ENCODE measurements around the gene APP.
A peak's percentile ranks its signal among the peaks of the same experiment; 100 is the strongest.

Gene APP

GRCh38 chr21:25942135-25942534 lies 228.4 kb downstream of the APP start:
- H3K4me3 ChIP-seq (ENCODE audit: low read length in 2 of 2), result no peak overlapping the region
- peaks cover 0 to 3% of the 10 kb centered on the region in 2 donors for H3K9me3 ChIP-seq (ENCODE audit: control insufficient read depth in 2 of 2, low read length in 2 of 2)
- no peak overlapping the region for H3K27ac ChIP-seq (ENCODE audit: low read length)
- no peaks in the 10 kb centered on the region for H3K27me3 ChIP-seq (ENCODE audit: control insufficient read depth in 1 of 2, insufficient read depth in 2 of 2, low read length in 2 of 2)
- H3K36me3 ChIP-seq (ENCODE audit: control insufficient read depth in 2 of 2, insufficient read depth in 2 of 2, low read length in 2 of 2), result peaks cover 0 to 2% of the 10 kb centered on the region in 2 donors
- H3K4me1 ChIP-seq (ENCODE audit: control insufficient read depth, insufficient read depth, low read length), result peaks cover 3% of the 10 kb centered on the region
- H3K9ac ChIP-seq (ENCODE audit: low read length in 2 of 2), result no peak overlapping the region

GRCh38 chr21:25939396-25939761 lies 231.2 kb downstream of the APP start:
- no peak overlapping the region for H3K27ac ChIP-seq (ENCODE audit: low read length)

GRCh38 chr21:25938658-25939395 lies 231.7 kb downstream of the APP start:
- Histone ChIP-seq H3K27me3 (ENCODE audit: control insufficient read depth in 1 of 2, insufficient read depth in 2 of 2, low read length in 2 of 2) (no peaks in the 10 kb centered on the region), H3K9me3 (ENCODE audit: control insufficient read depth in 2 of 2, low read length in 2 of 2) (no peaks in the 10 kb centered on the region), H3K4me3 (ENCODE audit: low read length in 2 of 2) (no peak overlapping the region), H3K9ac (ENCODE audit: low read length in 2 of 2) (peak overlapping the region in 1 of 2 donors; percentile 2), H3K36me3 (ENCODE audit: control insufficient read depth in 2 of 2, insufficient read depth in 2 of 2, low read length in 2 of 2) (peaks cover 0 to 2% of the 10 kb centered on the region in 2 donors), H3K4me1 (ENCODE audit: control insufficient read depth, insufficient read depth, low read length) (peaks cover 3% of the 10 kb centered on the region), H3K27ac (ENCODE audit: low read length) (no peak overlapping the region)

More at GRCh38 chr21:25939396-25939761, 231.2 kb downstream of the APP start:
- Histone ChIP-seq H3K27me3 (ENCODE audit: control insufficient read depth in 1 of 2, insufficient read depth in 2 of 2, low read length in 2 of 2) (no peaks in the 10 kb centered on the region), H3K4me1 (ENCODE audit: control insufficient read depth, insufficient read depth, low read length) (peaks cover 3% of the 10 kb centered on the region), H3K36me3 (ENCODE audit: control insufficient read depth in 2 of 2, insufficient read depth in 2 of 2, low read length in 2 of 2) (peaks cover 0 to 2% of the 10 kb centered on the region in 2 donors), H3K4me3 (ENCODE audit: low read length in 2 of 2) (no peak overlapping the region), H3K9me3 (ENCODE audit: control insufficient read depth in 2 of 2, low read length in 2 of 2) (no peaks in the 10 kb centered on the region), H3K9ac (ENCODE audit: low read length in 2 of 2) (no peak overlapping the region)

GRCh38 chr21:25936776-25937175 lies 233.8 kb downstream of the APP start:
- H3K9me3 ChIP-seq (ENCODE audit: control insufficient read depth in 2 of 2, low read length in 2 of 2), result no peaks in the 10 kb centered on the region
- no peak overlapping the region for H3K4me3 ChIP-seq (ENCODE audit: low read length in 2 of 2)
- H3K27ac ChIP-seq (ENCODE audit: low read length), result no peak overlapping the region
- no peaks in the 10 kb centered on the region for H3K27me3 ChIP-seq (ENCODE audit: control insufficient read depth in 1 of 2, insufficient read depth in 2 of 2, low read length in 2 of 2)
- H3K9ac ChIP-seq (ENCODE audit: low read length in 2 of 2), result no peak overlapping the region
- H3K4me1 ChIP-seq (ENCODE audit: control insufficient read depth, insufficient read depth, low read length), result peaks cover 3% of the 10 kb centered on the region
- peaks cover 0 to 2% of the 10 kb centered on the region in 2 donors for H3K36me3 ChIP-seq (ENCODE audit: control insufficient read depth in 2 of 2, insufficient read depth in 2 of 2, low read length in 2 of 2)

- Histone ChIP-seq H3K9me3 (ENCODE audit: control insufficient read depth in 2 of 2, low read length in 2 of 2) (no peaks in the 10 kb centered on the region), H3K36me3 (ENCODE audit: control insufficient read depth in 2 of 2, insufficient read depth in 2 of 2, low read length in 2 of 2) (no peaks in the 10 kb centered on the region), H3K4me1 (ENCODE audit: control insufficient read depth, insufficient read depth, low read length) (peaks cover 3% of the 10 kb centered on the region), H3K9ac (ENCODE audit: low read length in 2 of 2) (no peak overlapping the region), H3K27ac (ENCODE audit: low read length) (no peak overlapping the region), H3K27me3 (ENCODE audit: control insufficient read depth in 1 of 2, insufficient read depth in 2 of 2, low read length in 2 of 2) (no peaks in the 10 kb centered on the region), H3K4me3 (ENCODE audit: low read length in 2 of 2) (no peak overlapping the region)
Observed at GRCh38 chr21:25934771-25935224, 235.8 kb downstream of the APP start.

- no peak overlapping the region for H3K27ac ChIP-seq (ENCODE audit: low read length)
- no peak overlapping the region for H3K9ac ChIP-seq (ENCODE audit: low read length in 2 of 2)
- no peak overlapping the region for H3K4me3 ChIP-seq (ENCODE audit: low read length in 2 of 2)
- peaks cover 3% of the 10 kb centered on the region for H3K4me1 ChIP-seq (ENCODE audit: control insufficient read depth, insufficient read depth, low read length)
- no peaks in the 10 kb centered on the region for H3K9me3 ChIP-seq (ENCODE audit: control insufficient read depth in 2 of 2, low read length in 2 of 2)
- no peaks in the 10 kb centered on the region for H3K36me3 ChIP-seq (ENCODE audit: control insufficient read depth in 2 of 2, insufficient read depth in 2 of 2, low read length in 2 of 2)
- no peaks in the 10 kb centered on the region for H3K27me3 ChIP-seq (ENCODE audit: control insufficient read depth in 1 of 2, insufficient read depth in 2 of 2, low read length in 2 of 2)
Observed at GRCh38 chr21:25934130-25934529, 236.4 kb downstream of the APP start.

- Histone ChIP-seq H3K27ac (ENCODE audit: low read length) (no peak overlapping the region), H3K9ac (ENCODE audit: low read length in 2 of 2) (no peak overlapping the region), H3K4me3 (ENCODE audit: low read length in 2 of 2) (no peak overlapping the region), H3K4me1 (ENCODE audit: control insufficient read depth, insufficient read depth, low read length) (no peaks in the 10 kb centered on the region), H3K9me3 (ENCODE audit: control insufficient read depth in 2 of 2, low read length in 2 of 2) (no peaks in the 10 kb centered on the region), H3K27me3 (ENCODE audit: control insufficient read depth in 1 of 2, insufficient read depth in 2 of 2, low read length in 2 of 2) (no peaks in the 10 kb centered on the region), H3K36me3 (ENCODE audit: control insufficient read depth in 2 of 2, insufficient read depth in 2 of 2, low read length in 2 of 2) (no peaks in the 10 kb centered on the region)
Observed at GRCh38 chr21:25931765-25932164, 238.8 kb downstream of the APP start.

- H3K4me3 ChIP-seq (ENCODE audit: low read length in 2 of 2), result no peak overlapping the region
Observed at GRCh38 chr21:25929856-25930520, 240.6 kb downstream of the APP start.

GRCh38 chr21:25927195-25927880 lies 243.2 kb downstream of the APP start:
- Histone ChIP-seq H3K4me1 (ENCODE audit: control insufficient read depth, insufficient read depth, low read length) (no peaks in the 10 kb centered on the region), H3K36me3 (ENCODE audit: control insufficient read depth in 2 of 2, insufficient read depth in 2 of 2, low read length in 2 of 2) (no peaks in the 10 kb centered on the region), H3K4me3 (ENCODE audit: low read length in 2 of 2) (no peak overlapping the region), H3K27me3 (ENCODE audit: control insufficient read depth in 1 of 2, insufficient read depth in 2 of 2, low read length in 2 of 2) (no peaks in the 10 kb centered on the region), H3K27ac (ENCODE audit: low read length) (no peak overlapping the region), H3K9me3 (ENCODE audit: control insufficient read depth in 2 of 2, low read length in 2 of 2) (no peaks in the 10 kb centered on the region), H3K9ac (ENCODE audit: low read length in 2 of 2) (no peak overlapping the region)

More at GRCh38 chr21:25929856-25930520, 240.6 kb downstream of the APP start:
- no peaks in the 10 kb centered on the region for H3K27me3 ChIP-seq (ENCODE audit: control insufficient read depth in 1 of 2, insufficient read depth in 2 of 2, low read length in 2 of 2)
- no peaks in the 10 kb centered on the region for H3K4me1 ChIP-seq (ENCODE audit: control insufficient read depth, insufficient read depth, low read length)
- H3K27ac ChIP-seq (ENCODE audit: low read length), result no peak overlapping the region
- H3K9me3 ChIP-seq (ENCODE audit: control insufficient read depth in 2 of 2, low read length in 2 of 2), result no peaks in the 10 kb centered on the region
- no peak overlapping the region for H3K9ac ChIP-seq (ENCODE audit: low read length in 2 of 2)
- no peaks in the 10 kb centered on the region for H3K36me3 ChIP-seq (ENCODE audit: control insufficient read depth in 2 of 2, insufficient read depth in 2 of 2, low read length in 2 of 2)

- Histone ChIP-seq H3K27ac (ENCODE audit: low read length) (no peak overlapping the region), H3K4me3 (ENCODE audit: low read length in 2 of 2) (no peak overlapping the region), H3K4me1 (ENCODE audit: control insufficient read depth, insufficient read depth, low read length) (no peaks in the 10 kb centered on the region), H3K9me3 (ENCODE audit: control insufficient read depth in 2 of 2, low read length in 2 of 2) (no peaks in the 10 kb centered on the region), H3K9ac (ENCODE audit: low read length in 2 of 2) (no peak overlapping the region), H3K27me3 (ENCODE audit: control insufficient read depth in 1 of 2, insufficient read depth in 2 of 2, low read length in 2 of 2) (no peaks in the 10 kb centered on the region), H3K36me3 (ENCODE audit: control insufficient read depth in 2 of 2, insufficient read depth in 2 of 2, low read length in 2 of 2) (no peaks in the 10 kb centered on the region)
Observed at GRCh38 chr21:25925936-25926335, 244.6 kb downstream of the APP start.
